ENCODE results near the gene SLC39A12. TPM values are rescaled to one million over a fixed set of nuclear protein-coding genes. Genes with fewer than 3 reads are reported as not detected.

Gene SLC39A12
- total and polyA plus RNA-seq, 10 of the 15 experiments (the other 5 are each of a cell fraction or from before 2014, with no cell fraction given): 0.47 to 1.5 (median 0.68) TPM; not detected in 1

DNA sequence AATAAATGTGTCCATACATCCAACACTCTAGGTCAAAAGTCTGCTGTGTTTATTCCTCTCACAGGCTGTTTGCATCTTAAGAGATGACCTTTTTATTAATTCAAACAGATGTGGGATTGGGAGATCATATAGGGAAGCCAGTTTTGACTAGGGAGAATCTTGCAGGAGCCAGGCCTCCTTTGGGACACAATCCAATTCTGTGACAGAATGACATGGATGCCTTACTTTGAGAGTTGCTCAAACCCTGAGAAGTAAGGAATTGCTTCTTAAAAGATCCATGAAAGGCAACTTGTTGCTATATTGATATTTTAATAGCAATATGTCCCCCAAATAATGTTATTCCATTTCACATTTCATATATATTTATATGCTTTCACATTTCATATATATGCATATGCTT is 135.0 kb downstream of the SLC39A12 start:
- no peaks in the 10 kb centered on the region for H3K27me3 ChIP-seq (replicated peaks in 1 of 2; ENCODE audit: control insufficient read depth in 2 of 2, insufficient read depth in 2 of 2, low read length in 1 of 2)
- intact Hi-C loops (cut with micrococcal nuclease; ENCODE audit: unreplicated experiment): no loop called here
- BruUV-seq (replicated peaks): no TSS peak

More for the DNA sequence above, 135.0 kb downstream of the SLC39A12 start:
- Histone ChIP-seq H3K9me3 (replicated peaks; ENCODE audit: control insufficient read depth, insufficient read depth, low read length) (no peaks in the 10 kb centered on the region), H3K36me3 (ENCODE audit: control insufficient read depth in 2 of 2, insufficient read depth in 2 of 2, low read length in 1 of 2) (no peaks in the 10 kb centered on the region), H3K4me2 (ENCODE audit: control insufficient read depth, insufficient read depth) (no peak overlapping the region), H3K4me1 (ENCODE audit: control insufficient read depth, insufficient read depth, low read length) (no peaks in the 10 kb centered on the region), H3K4me3 (no peak overlapping the region), H3K79me2 (ENCODE audit: control insufficient read depth, insufficient read depth, low read length) (no peaks in the 10 kb centered on the region), H3K9ac (ENCODE audit: control insufficient read depth, insufficient read depth, low read length) (no peak overlapping the region), H2AFZ (ENCODE audit: control insufficient read depth, low read depth, low read length) (no peak overlapping the region), H4K20me1 (ENCODE audit: control insufficient read depth, insufficient read depth) (no peaks in the 10 kb centered on the region), H3K27ac (ENCODE audit: control insufficient read depth, insufficient read depth) (no peak overlapping the region)
- ChIA-PET POLR2A (no interaction called here), RAD21 (ENCODE audit: unreplicated experiment) (no interaction called here), CTCF (no interaction called here), SMC1A (ENCODE audit: uncharacterized antibody, unreplicated experiment) (no interaction called here)
- FAIRE-seq (no peak), ATAC-seq (no peak), DNase-seq (ENCODE audit: low read depth, low spot score) (no peak)
- TF ChIP-seq TCF7 (IDR thresholded peaks at IDR 0.05; ENCODE audit: borderline replicate concordance): no peak
- TF ChIP-seq ZNF622 (IDR thresholded peaks at IDR 0.05): no peak
- no peak for TF ChIP-seq FOXM1 (IDR thresholded peaks at IDR 0.05; ENCODE audit: low read depth, low read length)
- no peak for TF ChIP-seq RAD21 (IDR thresholded peaks at IDR 0.05; ENCODE audit: insufficient read depth, low read depth, low read length)
- TF ChIP-seq, protein P1, sequence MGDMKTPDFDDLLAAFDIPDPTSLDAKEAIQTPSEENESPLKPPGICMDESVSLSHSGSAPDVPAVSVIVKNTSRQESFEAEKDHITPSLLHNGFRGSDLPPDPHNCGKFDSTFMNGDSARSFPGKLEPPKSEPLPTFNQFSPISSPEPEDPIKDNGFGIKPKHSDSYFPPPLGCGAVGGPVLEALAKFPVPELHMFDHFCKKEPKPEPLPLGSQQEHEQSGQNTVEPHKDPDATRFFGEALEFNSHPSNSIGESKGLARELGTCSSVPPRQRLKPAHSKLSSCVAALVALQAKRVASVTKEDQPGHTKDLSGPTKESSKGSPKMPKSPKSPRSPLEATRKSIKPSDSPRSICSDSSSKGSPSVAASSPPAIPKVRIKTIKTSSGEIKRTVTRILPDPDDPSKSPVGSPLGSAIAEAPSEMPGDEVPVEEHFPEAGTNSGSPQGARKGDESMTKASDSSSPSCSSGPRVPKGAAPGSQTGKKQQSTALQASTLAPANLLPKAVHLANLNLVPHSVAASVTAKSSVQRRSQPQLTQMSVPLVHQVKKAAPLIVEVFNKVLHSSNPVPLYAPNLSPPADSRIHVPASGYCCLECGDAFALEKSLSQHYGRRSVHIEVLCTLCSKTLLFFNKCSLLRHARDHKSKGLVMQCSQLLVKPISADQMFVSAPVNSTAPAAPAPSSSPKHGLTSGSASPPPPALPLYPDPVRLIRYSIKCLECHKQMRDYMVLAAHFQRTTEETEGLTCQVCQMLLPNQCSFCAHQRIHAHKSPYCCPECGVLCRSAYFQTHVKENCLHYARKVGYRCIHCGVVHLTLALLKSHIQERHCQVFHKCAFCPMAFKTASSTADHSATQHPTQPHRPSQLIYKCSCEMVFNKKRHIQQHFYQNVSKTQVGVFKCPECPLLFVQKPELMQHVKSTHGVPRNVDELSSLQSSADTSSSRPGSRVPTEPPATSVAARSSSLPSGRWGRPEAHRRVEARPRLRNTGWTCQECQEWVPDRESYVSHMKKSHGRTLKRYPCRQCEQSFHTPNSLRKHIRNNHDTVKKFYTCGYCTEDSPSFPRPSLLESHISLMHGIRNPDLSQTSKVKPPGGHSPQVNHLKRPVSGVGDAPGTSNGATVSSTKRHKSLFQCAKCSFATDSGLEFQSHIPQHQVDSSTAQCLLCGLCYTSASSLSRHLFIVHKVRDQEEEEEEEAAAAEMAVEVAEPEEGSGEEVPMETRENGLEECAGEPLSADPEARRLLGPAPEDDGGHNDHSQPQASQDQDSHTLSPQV (IDR thresholded peaks at IDR 0.05): no peak
- no peak for TF ChIP-seq BACH1 (IDR thresholded peaks at IDR 0.05; ENCODE audit: borderline replicate concordance)
- TF ChIP-seq RFX5 (IDR thresholded peaks at IDR 0.05; ENCODE audit: low read depth, low read length): no peak
- TF ChIP-seq, protein P2, sequence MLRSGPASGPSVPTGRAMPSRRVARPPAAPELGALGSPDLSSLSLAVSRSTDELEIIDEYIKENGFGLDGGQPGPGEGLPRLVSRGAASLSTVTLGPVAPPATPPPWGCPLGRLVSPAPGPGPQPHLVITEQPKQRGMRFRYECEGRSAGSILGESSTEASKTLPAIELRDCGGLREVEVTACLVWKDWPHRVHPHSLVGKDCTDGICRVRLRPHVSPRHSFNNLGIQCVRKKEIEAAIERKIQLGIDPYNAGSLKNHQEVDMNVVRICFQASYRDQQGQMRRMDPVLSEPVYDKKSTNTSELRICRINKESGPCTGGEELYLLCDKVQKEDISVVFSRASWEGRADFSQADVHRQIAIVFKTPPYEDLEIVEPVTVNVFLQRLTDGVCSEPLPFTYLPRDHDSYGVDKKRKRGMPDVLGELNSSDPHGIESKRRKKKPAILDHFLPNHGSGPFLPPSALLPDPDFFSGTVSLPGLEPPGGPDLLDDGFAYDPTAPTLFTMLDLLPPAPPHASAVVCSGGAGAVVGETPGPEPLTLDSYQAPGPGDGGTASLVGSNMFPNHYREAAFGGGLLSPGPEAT (IDR thresholded peaks at IDR 0.05; ENCODE audit: low read depth): no peak
- TF ChIP-seq ZZZ3 (IDR thresholded peaks at IDR 0.05; ENCODE audit: control insufficient read depth, insufficient read length, low read depth): no peak
- no peak for TF ChIP-seq KAT2A (conservative IDR thresholded peaks at IDR 0.05; ENCODE audit: control insufficient read depth, low read depth, low read length)
- TF ChIP-seq, protein P3, sequence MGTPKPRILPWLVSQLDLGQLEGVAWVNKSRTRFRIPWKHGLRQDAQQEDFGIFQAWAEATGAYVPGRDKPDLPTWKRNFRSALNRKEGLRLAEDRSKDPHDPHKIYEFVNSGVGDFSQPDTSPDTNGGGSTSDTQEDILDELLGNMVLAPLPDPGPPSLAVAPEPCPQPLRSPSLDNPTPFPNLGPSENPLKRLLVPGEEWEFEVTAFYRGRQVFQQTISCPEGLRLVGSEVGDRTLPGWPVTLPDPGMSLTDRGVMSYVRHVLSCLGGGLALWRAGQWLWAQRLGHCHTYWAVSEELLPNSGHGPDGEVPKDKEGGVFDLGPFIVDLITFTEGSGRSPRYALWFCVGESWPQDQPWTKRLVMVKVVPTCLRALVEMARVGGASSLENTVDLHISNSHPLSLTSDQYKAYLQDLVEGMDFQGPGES (IDR thresholded peaks at IDR 0.05): no peak
- no peak for TF ChIP-seq CHD2 (IDR thresholded peaks at IDR 0.05; ENCODE audit: borderline replicate concordance, low read depth, low read length)
- in situ Hi-C loops (cut with MboI): no loop called here
